Ovary (tissue), 9 donors: ENCODE results near the gene CAMTA1. TPM values are rescaled to one million over a fixed set of nuclear protein-coding genes. Genes with fewer than 3 reads are reported as not detected.

Experiments used
- DNase-seq, 5 donors: peaks; one replicate each; pipeline ENCODE4 v3.0.0-alpha.2; 2019 to 2020
- H3K27ac ChIP-seq, 2 donors: fragments of 200-600 bp; one replicate each; pipeline versions ENCODE4 v1.5.1 to v1.8.0; 2019 to 2022
- H3K27me3 ChIP-seq: fragments of 200-600 bp; one replicate; pipeline ENCODE4 v1.8.0; 2022
- H3K36me3 ChIP-seq: fragments of 200-600 bp; sonication (generic); one replicate; pipeline ENCODE4 v1.5.1; 2019
- H3K4me1 ChIP-seq: one replicate; pipeline ENCODE4 v1.8.1; 2013; ENCODE audit warnings: mild to moderate bottlenecking, moderate library complexity; ENCODE audit not compliant: insufficient read depth
- H3K4me3 ChIP-seq: fragments of 200-600 bp; sonication (generic); one replicate; pipeline ENCODE4 v1.5.1; 2017
- H3K9me3 ChIP-seq, 2 donors: fragments of 200-600 bp in 1 of 2; sonication (generic) in 1 of 2; one replicate each; pipeline versions ENCODE4 v1.5.1 to v1.8.1; 2013 to 2019; ENCODE audit warnings: mild to moderate bottlenecking in 1 of 2, moderate library complexity in 1 of 2
- CTCF ChIP-seq, 3 donors: fragments of 450-650 bp in 2 of 3; fragments of 200-600 bp in 1 of 3; IDR thresholded peaks; one replicate each; pipeline versions ENCODE4 v1.5.1 to v1.8.0; 2016 to 2022; ENCODE audit warnings: antibody characterized with exemption in 3 of 3, mild to moderate bottlenecking in 1 of 3
- EP300 ChIP-seq: sonication (generic); formaldehyde crosslinking; IDR thresholded peaks from one replicate; pipeline ENCODE4 v1.6.1; 2017; ENCODE audit warnings: antibody characterized with exemption
- POLR2A ChIP-seq: fragments of 450-650 bp; IDR thresholded peaks from one replicate; pipeline ENCODE4 v1.6.1; 2017; ENCODE audit warnings: antibody characterized with exemption, mild to moderate bottlenecking, moderate library complexity
- WGBS, 3 donors: extraction: QIAGEN DNeasy Blood & Tissue Kit in 1 of 3; methylation state at CpG; one replicate each; pipeline versions ENCODE4 v1.1.5 to v1.1.7; 2013 to 2017; 5-methylcytosine and 5-hydroxymethylcytosine counted together
- intact Hi-C, 4 donors: fragments of 100-400 bp; cut with DNase I; formaldehyde crosslinking; loops; one replicate each; pipeline versions ENCODE4 v1.11.0 to v1.15.1; 2022 to 2023
- polyA plus RNA-seq, 2 donors: library from polyadenylated mRNA; stranded (reverse); fragments of 200-250 nt in 1 of 2; fragments of 350-450 nt in 1 of 2; fragmentation: Illumina TruSeq in 1 of 2; extraction: RNeasy Lipid Tissue Mini Kit (QIAGEN cat#74804) in 1 of 2; gene quantifications; one replicate each; pipeline ENCODE4 v1.2.3, GENCODE V29; 2013 to 2014
- total RNA-seq, 7 donors: library from RNA; depleted of rRNA in 2 of 7; stranded (reverse); fragments of >200 nt in 2 of 7; fragmentation: NEBNext Ultra II Directional in 3 of 7; extraction: Animal tissue kit (Norgen Biotek cat#: 25700) in 3 of 7; gene quantifications; one replicate each; pipeline versions ENCODE4 v1.1.0 to v1.2.4, GENCODE V29; 2016 to 2023
- donor health status: DM: no; HTN: no; CAD: no; lungs with moderate emphysema.
- donor health status: DM: no; HTN: no; CAD: no.
- donor health status: Bipolar disorder and iron deficiency.
- donor health status: DM: yes; HTN: yes; CAD: no.
- donor health status: DM: no; HTN: no; CAD: no.
- donor health status: DM: yes; HTN: yes; CAD: no.

CAMTA1 gene
- total and polyA plus RNA-seq, 9 donors, result 51.1 to 150 (median 67.4) TPM

- 78 to 80% (median 79%) methylated on average over 8 of the region's 8 CpGs for WGBS, 3 donors
- Histone ChIP-seq H3K4me3 (no peak overlapping the region), H3K27ac (no peak overlapping the region), H3K9me3 (no peaks in the 10 kb centered on the region), H3K27me3 (no peaks in the 10 kb centered on the region), H3K36me3 (no peaks in the 10 kb centered on the region), H3K4me1 (peaks cover 3% of the 10 kb centered on the region)
- intact Hi-C loops, result no loop called here
- no peak for DNase-seq
- TF ChIP-seq EP300 (no peak), POLR2A (no peak), CTCF (IDR thresholded peaks at IDR 0.05) (no peak)
These were observed 182.3 kb downstream of the CAMTA1 start for GRCh38 chr1:6967431-6968111.

GRCh38 chr1:6969106-6969505 is 183.9 kb downstream of the CAMTA1 start:
- Histone ChIP-seq H3K4me3 (no peak overlapping the region), H3K9me3 (no peaks in the 10 kb centered on the region), H3K27me3 (no peaks in the 10 kb centered on the region), H3K36me3 (no peaks in the 10 kb centered on the region), H3K27ac (no peak overlapping the region), H3K4me1 (no peaks in the 10 kb centered on the region)
- no peak for TF ChIP-seq EP300
- TF ChIP-seq POLR2A, result no peak
- no peak for TF ChIP-seq CTCF (IDR thresholded peaks at IDR 0.05)
- intact Hi-C loops, result no loop called here
- 78 to 80% (median 78%) methylated on average over 13 of the region's 13 CpGs for WGBS, 3 donors
- no peak for DNase-seq

- 90 to 92% (median 90%) methylated on average over 2 of the region's 2 CpGs for WGBS, 3 donors
- no peak overlapping the region for H3K4me3 ChIP-seq
- H3K4me1 ChIP-seq, result no peaks in the 10 kb centered on the region
- H3K9me3 ChIP-seq, result no peaks in the 10 kb centered on the region
- DNase-seq, result no peak
- intact Hi-C loops, result no loop called here
- no peaks in the 10 kb centered on the region for H3K36me3 ChIP-seq
- H3K27ac ChIP-seq, result no peak overlapping the region
- TF ChIP-seq EP300, result no peak
- no peaks in the 10 kb centered on the region for H3K27me3 ChIP-seq
These were observed 184.5 kb downstream of the CAMTA1 start for GRCh38 chr1:6969762-6970161.

- Histone ChIP-seq H3K27ac (no peak overlapping the region), H3K27me3 (no peaks in the 10 kb centered on the region), H3K4me1 (no peaks in the 10 kb centered on the region), H3K36me3 (no peaks in the 10 kb centered on the region), H3K4me3 (no peak overlapping the region), H3K9me3 (no peaks in the 10 kb centered on the region)
- intact Hi-C loops, result no loop called here
- 95 to 97% (median 96%) methylated on average over 11 of the region's 11 CpGs for WGBS, 3 donors
- TF ChIP-seq CTCF (IDR thresholded peaks at IDR 0.05) (no peak), EP300 (no peak), POLR2A (no peak)
- DNase-seq, result no peak
These were observed 185.0 kb downstream of the CAMTA1 start for GRCh38 chr1:6970221-6970620.

GRCh38 chr1:6971048-6971447 is 185.8 kb downstream of the CAMTA1 start:
- intact Hi-C loops, result no loop called here
- H3K36me3 ChIP-seq, result no peaks in the 10 kb centered on the region
- H3K27me3 ChIP-seq, result no peaks in the 10 kb centered on the region
- TF ChIP-seq CTCF (IDR thresholded peaks at IDR 0.05) (no peak), POLR2A (no peak), EP300 (no peak)
- no peaks in the 10 kb centered on the region for H3K9me3 ChIP-seq
- H3K4me1 ChIP-seq, result no peaks in the 10 kb centered on the region
- no peak for DNase-seq
- no peak overlapping the region for H3K27ac ChIP-seq
- 14 to 32% (median 16%) methylated on average over 9 of the region's 9 CpGs for WGBS, 3 donors
- no peak overlapping the region for H3K4me3 ChIP-seq
